Measurements from ENCODE around the gene MAP4K4. TPM values are rescaled to one million over a fixed set of nuclear protein-coding genes. Genes with fewer than 3 reads are reported as not detected.

MAP4K4 gene
- total RNA-seq, 1 donor from 2014 or later = 54.5 TPM

DNA sequence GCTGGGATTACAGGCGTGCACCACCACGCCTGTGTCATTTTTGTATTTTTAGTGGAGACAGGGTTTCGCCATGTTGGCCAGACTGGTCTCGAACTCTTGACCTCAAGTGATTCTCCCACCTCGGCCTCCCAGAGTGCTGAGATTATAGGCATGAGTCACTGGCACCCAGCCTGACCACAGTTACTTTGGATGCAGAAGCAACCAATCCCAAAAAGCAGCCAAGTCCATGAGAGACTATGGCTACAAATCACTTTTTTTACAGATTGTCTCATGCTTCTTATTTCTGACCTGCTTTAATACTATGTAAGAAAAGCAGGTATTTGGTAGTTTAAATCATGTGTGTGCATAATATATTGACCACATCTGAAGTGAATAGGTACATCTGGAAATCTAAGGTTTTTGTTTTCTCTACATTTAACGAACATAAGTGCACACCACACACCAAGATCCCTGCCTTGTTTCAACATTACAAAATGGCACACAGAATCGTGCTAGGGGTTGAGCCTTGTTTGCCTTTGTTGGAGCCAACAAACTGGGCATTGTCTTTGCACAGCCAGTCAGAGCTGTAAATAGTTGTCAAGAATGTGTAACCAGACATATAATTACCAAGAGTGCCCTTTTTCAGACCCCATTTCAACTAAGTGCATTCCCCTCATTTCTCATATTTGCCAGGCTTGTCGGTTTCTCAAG lies 18.3 kb upstream of the MAP4K4 start:
- H3K9me3 Mint-ChIP-seq = peaks cover 23% of the 10 kb centered on the region
- H3K4me1 Mint-ChIP-seq (ENCODE audit: low read depth) = peaks cover 19% of the 10 kb centered on the region
- H3K27ac Mint-ChIP-seq = no peak overlapping the region
- intact Hi-C loops (cut with micrococcal nuclease) = no loop called here
- H3K36me3 Mint-ChIP-seq (ENCODE audit: low read depth) = peaks cover 3% of the 10 kb centered on the region
- H3K27me3 Mint-ChIP-seq (ENCODE audit: insufficient read depth) = no peaks in the 10 kb centered on the region
- H3K4me3 Mint-ChIP-seq = no peak overlapping the region
- DNase-seq (ENCODE audit: low spot score) = no peak

- H3K36me3 Mint-ChIP-seq (ENCODE audit: low read depth) = peaks cover 3% of the 10 kb centered on the region
- H3K4me1 Mint-ChIP-seq (ENCODE audit: low read depth) = peaks cover 14% of the 10 kb centered on the region
- no peak for DNase-seq (ENCODE audit: low spot score)
- H3K27me3 Mint-ChIP-seq (ENCODE audit: insufficient read depth) = no peaks in the 10 kb centered on the region
- no peak overlapping the region for H3K27ac Mint-ChIP-seq
- H3K4me3 Mint-ChIP-seq = no peak overlapping the region
- intact Hi-C loops (cut with micrococcal nuclease) = no loop called here
- peaks cover 15% of the 10 kb centered on the region for H3K9me3 Mint-ChIP-seq
Observed at GRCh38 chr2:101679801-101680487, 17.6 kb upstream of the MAP4K4 start.

DNA sequence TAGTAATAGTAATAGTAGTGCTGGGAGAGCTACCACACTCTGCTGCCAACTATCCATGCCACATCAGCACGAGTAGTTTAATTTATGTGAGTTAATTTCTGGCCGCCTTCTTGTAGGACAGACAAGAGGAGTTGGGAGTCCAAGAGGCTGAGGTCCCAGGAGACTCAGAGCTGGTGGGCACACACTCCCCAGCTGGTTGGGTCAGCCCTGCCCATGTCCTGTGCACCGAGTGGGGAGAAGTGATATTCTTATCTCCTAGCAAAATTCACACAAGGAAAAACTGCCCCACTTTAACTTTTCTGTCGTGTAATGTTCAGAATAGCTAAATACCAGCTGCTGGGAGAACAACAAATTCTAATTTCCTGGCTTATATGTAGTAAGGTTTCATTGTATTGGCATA lies 15.2 kb upstream of the MAP4K4 start:
- Mint-ChIP-seq H3K36me3 (ENCODE audit: low read depth) (no peaks in the 10 kb centered on the region), H3K27me3 (ENCODE audit: insufficient read depth) (no peaks in the 10 kb centered on the region), H3K4me1 (ENCODE audit: low read depth) (no peaks in the 10 kb centered on the region), H3K9me3 (peaks cover 4% of the 10 kb centered on the region), H3K27ac (no peak overlapping the region), H3K4me3 (no peak overlapping the region)
- intact Hi-C loops (cut with micrococcal nuclease) = no loop called here
- no peak for DNase-seq (ENCODE audit: low spot score)

GRCh38 chr2:101684313-101684712 lies 13.2 kb upstream of the MAP4K4 start:
- intact Hi-C loops (cut with micrococcal nuclease) = no loop called here
- no peaks in the 10 kb centered on the region for H3K27me3 Mint-ChIP-seq (ENCODE audit: insufficient read depth)
- peaks cover 2% of the 10 kb centered on the region for H3K36me3 Mint-ChIP-seq (ENCODE audit: low read depth)
- no peaks in the 10 kb centered on the region for H3K9me3 Mint-ChIP-seq
- DNase-seq (ENCODE audit: low spot score) = no peak
- no peaks in the 10 kb centered on the region for H3K4me1 Mint-ChIP-seq (ENCODE audit: low read depth)
- H3K27ac Mint-ChIP-seq = no peak overlapping the region
- no peak overlapping the region for H3K4me3 Mint-ChIP-seq

GRCh38 chr2:101688261-101688660 lies 9.2 kb upstream of the MAP4K4 start:
- Mint-ChIP-seq H3K4me3 (no peak overlapping the region), H3K27me3 (ENCODE audit: insufficient read depth) (no peaks in the 10 kb centered on the region), H3K4me1 (ENCODE audit: low read depth) (peaks cover 15% of the 10 kb centered on the region), H3K36me3 (ENCODE audit: low read depth) (peaks cover 4% of the 10 kb centered on the region), H3K9me3 (no peaks in the 10 kb centered on the region), H3K27ac (no peak overlapping the region)
- no peak for DNase-seq (ENCODE audit: low spot score)
- intact Hi-C loops (cut with micrococcal nuclease) = no loop called here

GRCh38 chr2:101689114-101689825 lies 8.2 kb upstream of the MAP4K4 start:
- H3K4me1 Mint-ChIP-seq (ENCODE audit: low read depth) = peaks cover 15% of the 10 kb centered on the region
- no peak overlapping the region for H3K4me3 Mint-ChIP-seq
- DNase-seq (ENCODE audit: low spot score) = no peak
- H3K27ac Mint-ChIP-seq = no peak overlapping the region
- no peaks in the 10 kb centered on the region for H3K27me3 Mint-ChIP-seq (ENCODE audit: insufficient read depth)
- H3K36me3 Mint-ChIP-seq (ENCODE audit: low read depth) = peaks cover 6% of the 10 kb centered on the region
- intact Hi-C loops (cut with micrococcal nuclease) = no loop called here
- H3K9me3 Mint-ChIP-seq = no peaks in the 10 kb centered on the region

DNA sequence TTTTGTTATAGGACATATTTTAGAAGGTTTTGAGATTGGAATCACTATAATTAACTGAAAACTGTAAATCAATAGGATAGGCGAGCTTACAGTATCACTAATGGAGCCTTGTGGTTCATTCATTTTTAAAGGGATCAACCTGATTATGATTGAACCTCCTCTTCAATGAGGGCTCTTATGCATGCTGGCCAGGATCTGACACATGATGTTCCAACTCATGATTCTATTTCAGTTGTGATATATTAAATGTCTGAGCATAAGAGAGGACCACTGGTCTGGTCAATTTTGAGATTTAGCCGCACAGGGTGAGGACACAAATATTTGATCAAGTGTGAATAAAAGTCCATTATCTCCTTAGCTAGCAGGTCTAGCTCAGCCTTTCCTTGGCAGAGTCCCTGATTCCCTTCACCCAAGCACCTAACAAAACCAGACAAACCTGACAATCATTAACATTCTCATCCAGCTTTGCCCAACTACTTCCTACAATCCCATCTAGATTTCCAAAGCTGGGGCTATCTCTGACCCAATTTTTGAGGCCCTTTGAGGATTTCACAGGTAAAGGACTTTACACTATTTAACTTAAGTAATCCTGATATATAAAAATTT lies 6.9 kb upstream of the MAP4K4 start:
- H3K27me3 Mint-ChIP-seq (ENCODE audit: insufficient read depth) = no peaks in the 10 kb centered on the region
- intact Hi-C loops (cut with micrococcal nuclease) = no loop called here
- no peak overlapping the region for H3K4me3 Mint-ChIP-seq
- peaks cover 3% of the 10 kb centered on the region for H3K9me3 Mint-ChIP-seq
- no peak overlapping the region for H3K27ac Mint-ChIP-seq
- peaks cover 21% of the 10 kb centered on the region for H3K4me1 Mint-ChIP-seq (ENCODE audit: low read depth)
- H3K36me3 Mint-ChIP-seq (ENCODE audit: low read depth) = peaks cover 6% of the 10 kb centered on the region
- DNase-seq (ENCODE audit: low spot score) = no peak

- H3K36me3 Mint-ChIP-seq (ENCODE audit: low read depth) = peaks cover 6% of the 10 kb centered on the region
- intact Hi-C loops (cut with micrococcal nuclease) = no loop called here
- no peak overlapping the region for H3K4me3 Mint-ChIP-seq
- peaks cover 3% of the 10 kb centered on the region for H3K9me3 Mint-ChIP-seq
- H3K27me3 Mint-ChIP-seq (ENCODE audit: insufficient read depth) = no peaks in the 10 kb centered on the region
- no peak overlapping the region for H3K27ac Mint-ChIP-seq
- H3K4me1 Mint-ChIP-seq (ENCODE audit: low read depth) = peaks cover 28% of the 10 kb centered on the region
- DNase-seq (ENCODE audit: low spot score) = no peak
Observed at GRCh38 chr2:101692041-101692440, 5.5 kb upstream of the MAP4K4 start.

GRCh38 chr2:101692766-101693165 lies 4.7 kb upstream of the MAP4K4 start:
- intact Hi-C loops (cut with micrococcal nuclease) = no loop called here
- Mint-ChIP-seq H3K9me3 (peaks cover 3% of the 10 kb centered on the region), H3K36me3 (ENCODE audit: low read depth) (peaks cover 6% of the 10 kb centered on the region), H3K4me1 (ENCODE audit: low read depth) (peaks cover 28% of the 10 kb centered on the region), H3K27ac (no peak overlapping the region), H3K27me3 (ENCODE audit: insufficient read depth) (no peaks in the 10 kb centered on the region), H3K4me3 (no peak overlapping the region)
- no peak for DNase-seq (ENCODE audit: low spot score)

GRCh38 chr2:101693991-101694588 lies 3.4 kb upstream of the MAP4K4 start:
- DNase-seq (ENCODE audit: low spot score) = no peak
- H3K27me3 Mint-ChIP-seq (ENCODE audit: insufficient read depth) = no peaks in the 10 kb centered on the region
- peaks cover 3% of the 10 kb centered on the region for H3K9me3 Mint-ChIP-seq
- no peak overlapping the region for H3K4me3 Mint-ChIP-seq
- no peak overlapping the region for H3K27ac Mint-ChIP-seq
- peaks cover 28% of the 10 kb centered on the region for H3K4me1 Mint-ChIP-seq (ENCODE audit: low read depth)
- peaks cover 4% of the 10 kb centered on the region for H3K36me3 Mint-ChIP-seq (ENCODE audit: low read depth)
- intact Hi-C loops (cut with micrococcal nuclease) = no loop called here

DNA sequence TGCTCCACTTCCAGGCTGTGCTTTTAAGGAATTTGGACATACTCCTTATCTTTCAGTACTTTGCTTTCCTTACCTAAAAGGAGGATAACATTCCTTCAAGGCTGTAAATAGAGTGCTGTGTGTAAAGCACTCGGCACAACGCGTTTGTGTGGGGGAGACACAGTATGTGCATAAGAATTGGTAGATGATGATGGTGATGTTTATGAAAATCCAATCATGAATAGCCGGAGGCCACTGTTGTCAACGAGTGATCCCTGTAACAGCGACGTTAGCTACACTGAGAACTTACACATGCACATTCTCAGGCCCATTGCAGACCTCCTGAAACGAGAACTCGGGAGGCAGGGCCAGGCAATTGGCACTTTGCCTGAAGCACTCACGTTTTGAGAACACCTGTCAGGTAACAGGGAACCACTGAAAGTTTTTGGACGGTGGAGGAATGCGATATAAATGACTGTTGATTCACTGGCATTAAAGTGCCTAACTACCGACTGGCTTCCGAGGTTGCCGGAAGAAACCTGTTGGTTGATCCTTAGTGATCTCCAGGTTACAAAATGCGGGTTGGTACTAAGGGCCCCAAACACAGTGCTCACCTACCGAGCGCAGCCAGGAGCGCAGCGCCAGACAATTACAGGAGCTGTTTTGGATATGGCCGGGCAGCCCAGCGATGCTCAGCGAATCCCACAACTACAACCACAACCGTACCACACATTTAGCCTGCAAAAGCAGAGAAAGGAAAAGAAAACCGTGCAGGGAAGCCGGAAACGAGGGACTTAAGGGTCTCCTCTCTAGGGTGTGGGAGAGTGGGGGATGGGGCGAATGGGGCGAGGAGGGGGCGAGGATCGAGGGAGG lies 1.0 kb upstream of the MAP4K4 start:
- no peak for DNase-seq (ENCODE audit: low spot score)
- Mint-ChIP-seq H3K27ac (peak overlapping the region; percentile 88), H3K27me3 (ENCODE audit: insufficient read depth) (no peaks in the 10 kb centered on the region), H3K4me3 (peak overlapping the region; percentile 88), H3K9me3 (peaks cover 3% of the 10 kb centered on the region), H3K4me1 (ENCODE audit: low read depth) (peaks cover 28% of the 10 kb centered on the region), H3K36me3 (ENCODE audit: low read depth) (peaks cover 10% of the 10 kb centered on the region)
- intact Hi-C loops (cut with micrococcal nuclease) = loop anchor here (1.0 to 5.0 kb wide), 2 partner anchors 41 to 44 kb away; no protein-coding TSS in a partner anchor
